GM19240 (cell line): ENCODE measurements around the gene GSTM2.
"Not testable (repeated sequence)": the region's sequence is repeated elsewhere in the genome, so short reads cannot be mapped to it uniquely, and the experiment has no call there.

Experiments
- DNase-seq: peaks from one replicate; pipeline ENCODE4 v3.0.0; 2011; ENCODE audit warnings: low spot score; ENCODE audit not compliant: insufficient read length

GSTM2 gene

DNA sequence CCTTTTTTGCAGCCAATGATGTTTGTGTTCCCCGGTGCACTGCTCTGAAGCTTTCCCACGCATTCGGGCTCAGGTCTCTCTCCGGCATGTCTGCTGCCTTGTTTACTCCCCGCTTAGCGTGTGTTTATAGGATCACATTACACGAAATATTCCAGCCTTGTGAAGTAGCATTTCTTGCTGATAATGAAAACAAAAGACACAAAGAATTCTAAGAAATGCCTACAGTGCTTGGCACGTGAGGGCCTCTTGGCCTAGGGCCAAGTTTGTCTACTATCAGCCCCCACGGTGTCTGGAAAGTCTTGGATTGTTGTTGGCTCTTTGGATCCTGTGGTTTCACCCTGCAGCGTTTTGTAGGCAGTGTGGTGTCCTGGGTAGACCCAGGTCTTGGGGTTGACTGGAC, 23.2 kb upstream of the GSTM2 start:
- no peak for DNase-seq

DNA sequence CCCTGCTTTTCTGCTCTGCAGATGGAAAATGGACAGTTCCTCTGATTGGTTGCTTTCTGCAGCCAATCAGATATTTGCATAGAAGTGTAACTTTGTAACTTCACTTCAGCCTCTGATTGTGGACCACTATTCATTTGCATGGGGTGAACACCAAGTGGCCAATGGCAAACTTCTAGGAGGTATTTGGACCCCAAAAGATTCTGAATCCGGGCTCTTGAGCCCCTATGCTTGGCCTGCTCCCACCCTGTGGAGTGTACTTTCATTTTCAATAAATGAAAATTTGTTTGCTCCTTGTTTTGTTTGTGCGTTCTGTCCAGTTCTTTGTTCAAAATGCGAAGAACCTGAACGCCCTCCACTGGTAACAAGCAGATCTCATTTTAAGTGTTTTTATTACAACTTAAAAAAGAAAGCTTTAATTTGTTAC, 18.4 kb upstream of the GSTM2 start:
- no peak for DNase-seq

DNA sequence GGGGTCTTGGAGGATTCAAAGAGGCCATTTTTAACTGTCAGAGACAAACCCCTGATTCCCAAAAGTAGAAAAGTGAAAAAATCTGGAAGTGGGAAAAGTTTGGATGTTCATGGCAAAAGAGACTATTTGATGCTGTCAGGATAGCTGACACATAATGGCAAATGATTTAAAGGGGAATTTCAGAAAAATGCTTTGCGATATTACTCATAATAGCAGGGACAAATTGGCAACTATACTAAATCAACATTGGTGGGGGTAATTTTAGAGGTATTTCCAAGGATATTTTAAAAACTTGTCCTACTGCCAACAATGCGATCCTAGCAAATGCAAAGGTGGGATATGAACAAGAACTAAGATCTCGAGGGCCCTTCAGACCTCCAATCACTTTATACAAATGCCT, 17.2 kb upstream of the GSTM2 start:
- DNase-seq: no peak

DNA sequence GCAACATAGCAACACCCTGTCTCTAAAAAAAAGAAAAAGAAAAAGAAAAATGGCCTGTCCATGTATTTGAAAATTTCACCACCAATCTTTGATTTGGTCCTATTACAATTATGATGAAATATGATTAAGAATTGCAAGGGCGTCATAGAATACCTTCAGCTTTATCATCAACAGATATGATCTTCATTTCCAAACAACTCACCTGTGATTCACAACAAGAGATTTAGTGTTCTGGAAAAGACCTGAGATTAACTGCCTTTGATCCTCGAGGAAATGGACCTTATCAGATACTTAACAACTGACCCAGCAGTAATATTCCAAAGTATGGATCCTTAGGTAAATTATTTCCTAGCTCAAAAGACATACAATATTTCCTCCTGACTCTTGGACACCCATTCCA, 15.5 kb upstream of the GSTM2 start:
- DNase-seq: no peak

DNA sequence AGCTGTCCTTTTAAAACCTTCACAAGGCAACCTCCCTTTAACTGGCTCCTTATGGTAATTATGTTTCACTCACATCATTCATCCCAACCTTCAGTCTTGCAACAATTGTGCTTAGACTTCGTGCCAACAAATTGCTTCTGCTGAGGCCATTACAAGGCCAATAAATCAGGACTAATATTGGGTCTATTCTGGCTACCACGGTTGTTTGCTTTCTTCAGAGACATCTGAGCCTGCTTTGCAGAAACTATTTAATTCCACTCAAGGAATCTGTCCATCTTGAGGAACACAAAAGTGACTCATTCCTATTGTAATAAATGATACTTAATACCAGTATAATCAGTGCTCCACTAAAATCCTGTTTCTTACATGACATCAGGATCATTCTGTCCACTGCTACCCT, 14.6 kb upstream of the GSTM2 start:
- DNase-seq: no peak

DNA sequence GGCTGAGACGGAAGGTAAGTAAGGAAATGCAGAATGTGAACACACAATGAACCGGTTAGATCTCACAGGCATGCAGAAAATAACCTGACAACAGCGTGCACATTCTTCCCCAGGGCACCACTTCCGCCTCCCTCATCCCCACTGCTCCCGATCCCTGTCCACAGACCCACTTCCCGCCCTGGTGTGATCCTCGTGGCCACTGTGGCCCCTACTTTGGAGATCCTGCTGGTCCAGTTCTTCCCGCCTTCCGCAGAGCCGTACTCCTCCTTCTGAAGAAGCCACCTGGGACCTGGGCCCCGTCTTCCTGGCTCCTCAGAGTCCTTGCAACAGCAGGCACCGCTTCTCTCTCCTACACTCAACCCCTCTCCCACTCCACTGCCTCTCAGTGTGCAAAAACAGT, 13.3 kb upstream of the GSTM2 start:
- DNase-seq: no peak

DNA sequence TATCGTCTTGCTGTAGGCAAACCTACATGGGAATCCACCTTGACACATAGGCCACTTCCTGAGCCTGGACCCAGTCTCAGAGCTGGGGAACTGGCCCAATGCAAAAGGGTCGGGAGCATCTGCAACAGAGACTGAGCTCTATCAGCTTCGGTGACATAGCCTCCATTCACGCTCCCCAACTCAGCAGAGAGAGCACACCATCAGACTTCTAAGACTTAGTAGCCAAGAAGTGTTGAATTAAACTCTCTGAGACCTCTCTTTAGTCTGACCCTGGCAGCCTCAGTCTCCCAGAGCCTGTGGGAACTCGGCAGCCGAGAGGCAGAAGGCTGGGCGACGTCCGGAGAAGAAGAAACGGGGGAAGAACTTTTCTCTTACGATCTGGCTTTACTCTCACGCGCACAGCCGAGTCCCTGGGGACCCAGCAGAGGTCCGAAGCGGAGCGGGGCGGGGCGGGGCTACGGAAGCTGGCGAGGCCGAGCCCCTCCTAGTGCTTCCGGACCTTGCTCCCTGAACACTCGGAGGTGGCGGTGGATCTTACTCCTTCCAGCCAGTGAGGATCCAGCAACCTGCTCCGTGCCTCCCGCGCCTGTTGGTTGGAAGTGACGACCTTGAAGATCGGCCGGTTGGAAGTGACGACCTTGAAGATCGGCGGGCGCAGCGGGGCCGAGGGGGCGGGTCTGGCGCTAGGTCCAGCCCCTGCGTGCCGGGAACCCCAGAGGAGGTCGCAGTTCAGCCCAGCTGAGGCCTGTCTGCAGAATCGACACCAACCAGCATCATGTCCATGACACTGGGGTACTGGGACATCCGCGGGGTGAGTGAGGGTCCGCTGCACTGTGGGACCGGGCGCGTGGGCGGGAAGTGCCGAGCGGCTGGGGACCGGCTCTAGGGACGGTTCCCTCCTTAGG, 12.0 kb upstream of the GSTM2 start, which contains the start of gene GSTM4:
Gene GSTM4 (plus strand): TSS at position 485 of the 905 bp plus-strand sequence. CDS start 291 bp downstream, at position 776.
- peak; percentile 75 for DNase-seq

DNA sequence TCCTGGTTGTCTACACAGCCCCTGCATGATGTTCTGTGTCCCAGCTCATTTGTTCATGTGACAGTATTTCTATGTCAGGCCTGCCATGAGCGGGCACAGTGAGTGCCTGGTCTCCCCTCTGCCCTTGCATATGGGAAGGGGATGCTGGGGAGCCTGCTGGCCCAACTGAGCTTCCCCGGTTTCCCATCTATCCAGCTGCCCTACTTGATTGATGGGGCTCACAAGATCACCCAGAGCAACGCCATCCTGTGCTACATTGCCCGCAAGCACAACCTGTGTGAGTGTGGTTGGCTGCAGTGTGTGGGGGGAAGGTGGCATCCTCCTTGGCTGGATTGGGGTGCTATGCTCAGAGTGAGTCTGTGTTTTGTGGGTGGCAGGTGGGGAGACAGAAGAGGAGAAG, 10.5 kb upstream of the GSTM2 start:
- no peak for DNase-seq

DNA sequence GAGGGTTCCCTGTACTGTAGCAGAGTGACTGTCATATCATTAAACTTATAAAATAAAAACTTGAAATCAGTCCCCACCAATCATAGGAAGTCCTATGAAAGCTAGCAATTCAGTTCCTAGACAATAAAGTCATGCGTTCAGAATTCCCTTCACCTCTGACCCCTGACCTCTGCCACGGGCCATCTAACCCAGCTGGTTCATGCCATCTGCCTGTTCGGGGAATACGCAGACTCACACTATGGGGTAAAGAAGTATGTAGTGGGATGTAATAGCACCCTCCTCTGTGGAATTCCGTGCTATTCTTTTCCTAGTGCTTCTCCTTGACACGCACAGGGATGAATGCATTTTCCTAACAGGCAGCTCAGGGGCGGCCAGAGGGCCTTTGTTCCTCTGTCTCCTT, 9.9 kb upstream of the GSTM2 start:
- DNase-seq: no peak

DNA sequence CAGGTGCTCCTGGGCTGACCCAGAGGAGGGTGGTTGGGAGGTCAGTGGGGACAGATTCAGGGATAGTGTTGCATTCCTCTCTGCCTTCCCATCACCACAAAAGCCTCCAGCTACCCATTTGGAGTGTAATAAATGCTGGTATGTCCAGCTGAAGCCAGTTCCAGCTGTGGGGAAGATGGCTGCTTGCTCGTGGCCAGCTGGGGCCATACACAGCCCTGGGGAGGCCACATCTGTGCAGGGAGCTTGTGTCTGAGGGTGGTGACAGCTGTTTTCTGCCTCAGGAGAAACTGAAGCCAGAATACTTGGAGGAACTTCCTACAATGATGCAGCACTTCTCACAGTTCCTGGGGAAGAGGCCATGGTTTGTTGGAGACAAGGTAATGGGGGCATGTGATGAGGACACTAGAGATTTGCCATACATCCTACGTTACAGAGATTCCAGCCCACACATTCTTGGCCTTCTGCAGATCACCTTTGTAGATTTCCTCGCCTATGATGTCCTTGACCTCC, 9.3 kb upstream of the GSTM2 start:
- DNase-seq: no peak

DNA sequence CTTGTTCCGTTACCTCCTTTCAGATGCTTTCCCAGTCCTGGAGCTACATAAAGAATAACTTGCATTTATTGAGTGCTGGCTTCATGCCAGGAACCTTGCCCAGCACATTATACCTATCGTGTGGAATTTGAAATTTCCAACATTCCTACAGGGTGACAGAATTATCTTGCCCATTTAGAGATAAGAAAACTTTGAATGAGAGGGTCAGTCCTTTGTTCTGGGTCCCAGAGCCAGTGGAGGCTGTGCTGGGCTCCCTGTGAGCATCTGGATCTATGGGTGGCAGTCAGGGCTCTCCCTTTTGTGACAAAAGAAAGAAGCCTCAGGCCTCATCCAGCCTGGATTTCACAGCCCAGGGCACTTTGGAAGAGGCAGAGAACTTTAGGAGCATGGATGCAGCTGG, 8.7 kb upstream of the GSTM2 start:
- no peak for DNase-seq

DNA sequence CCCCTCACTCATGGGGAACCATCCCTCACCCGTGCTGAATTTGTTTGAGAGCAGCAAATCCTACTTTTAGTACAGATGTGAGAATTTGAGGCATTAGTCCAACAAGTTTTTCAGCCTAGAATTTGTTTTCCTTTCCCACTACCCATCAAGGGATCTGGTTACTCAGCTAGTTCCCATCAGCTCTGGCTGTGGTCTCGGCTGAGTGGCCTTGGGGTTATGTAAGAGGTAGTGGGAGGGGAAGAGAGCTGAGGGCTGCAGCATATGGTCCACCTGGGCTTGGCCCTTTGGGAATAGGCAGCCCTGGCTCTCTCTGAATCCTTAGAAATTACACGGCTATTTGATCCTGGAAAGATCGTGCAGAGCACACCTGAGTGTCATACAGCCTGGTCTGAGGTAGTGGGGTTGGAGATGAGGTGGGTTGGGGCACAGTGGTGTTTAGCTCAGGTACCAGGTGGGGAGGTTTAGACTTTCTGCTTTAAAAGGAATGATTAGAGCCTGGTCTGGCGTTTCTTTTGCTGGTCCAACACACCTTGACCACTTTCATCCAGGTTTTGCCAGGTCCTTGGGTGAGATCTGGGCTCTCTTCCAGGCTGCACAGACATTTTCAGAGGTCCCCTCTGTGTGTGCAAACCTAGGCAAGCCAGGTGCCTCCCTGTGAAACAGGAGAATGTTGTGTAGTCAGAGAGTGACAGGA, 7.7 kb upstream of the GSTM2 start:
- DNase-seq: no peak

DNA sequence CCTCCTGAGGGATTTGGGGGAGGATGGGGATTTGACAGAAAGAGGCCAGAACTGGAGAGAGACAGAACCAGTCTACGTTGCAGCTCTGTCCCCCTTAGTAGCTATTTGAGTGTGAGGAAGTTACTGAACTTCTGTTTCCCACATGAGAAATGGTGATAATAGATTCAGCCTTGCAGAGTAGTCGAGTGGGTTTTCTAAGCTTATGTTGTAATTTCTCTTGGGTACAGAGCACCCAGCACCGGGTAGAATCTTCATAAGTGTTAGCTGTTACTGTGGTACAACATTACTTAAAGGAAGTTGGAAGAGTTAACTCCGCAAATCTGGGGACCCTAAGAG, 7.2 kb upstream of the GSTM2 start:
- not testable (repeated sequence) for DNase-seq

DNA sequence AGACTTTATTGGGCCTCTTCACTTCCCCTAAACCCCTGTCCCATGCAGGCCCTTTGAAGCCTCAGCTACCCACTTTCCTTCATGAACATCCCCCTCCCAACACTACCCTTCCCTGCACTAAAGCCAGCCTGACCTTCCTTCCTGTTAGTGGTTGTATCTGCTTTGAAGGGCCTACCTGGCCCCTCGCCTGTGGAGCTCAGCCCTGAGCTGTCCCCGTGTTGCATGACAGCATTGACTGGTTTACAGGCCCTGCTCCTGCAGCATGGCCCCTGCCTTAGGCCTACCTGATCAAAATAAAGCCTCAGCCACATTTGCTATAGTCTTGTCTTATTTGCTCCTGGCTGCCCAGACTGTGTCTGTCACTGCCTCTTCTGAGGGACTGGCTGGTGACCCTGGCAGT, 6.5 kb upstream of the GSTM2 start:
- no peak for DNase-seq

DNA sequence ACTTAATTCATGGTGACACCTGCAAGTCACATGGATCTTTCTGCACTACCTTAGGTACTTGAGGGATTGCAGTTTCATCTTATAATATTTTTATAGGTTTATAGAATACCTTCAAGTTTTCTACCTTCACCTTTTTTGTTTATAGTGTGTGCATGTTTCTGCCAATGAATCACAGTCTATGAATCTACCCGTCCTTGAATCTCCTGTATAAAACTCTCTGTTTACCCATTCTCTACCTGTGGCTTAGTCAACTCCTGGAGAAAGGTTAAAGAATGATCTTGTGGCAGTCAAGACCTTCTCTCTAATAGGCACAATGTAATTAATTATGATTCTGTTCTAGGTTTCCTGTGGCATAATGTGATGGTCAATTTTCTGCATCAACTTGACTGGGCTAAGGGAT, 3.2 kb upstream of the GSTM2 start:
- no peak for DNase-seq

DNA sequence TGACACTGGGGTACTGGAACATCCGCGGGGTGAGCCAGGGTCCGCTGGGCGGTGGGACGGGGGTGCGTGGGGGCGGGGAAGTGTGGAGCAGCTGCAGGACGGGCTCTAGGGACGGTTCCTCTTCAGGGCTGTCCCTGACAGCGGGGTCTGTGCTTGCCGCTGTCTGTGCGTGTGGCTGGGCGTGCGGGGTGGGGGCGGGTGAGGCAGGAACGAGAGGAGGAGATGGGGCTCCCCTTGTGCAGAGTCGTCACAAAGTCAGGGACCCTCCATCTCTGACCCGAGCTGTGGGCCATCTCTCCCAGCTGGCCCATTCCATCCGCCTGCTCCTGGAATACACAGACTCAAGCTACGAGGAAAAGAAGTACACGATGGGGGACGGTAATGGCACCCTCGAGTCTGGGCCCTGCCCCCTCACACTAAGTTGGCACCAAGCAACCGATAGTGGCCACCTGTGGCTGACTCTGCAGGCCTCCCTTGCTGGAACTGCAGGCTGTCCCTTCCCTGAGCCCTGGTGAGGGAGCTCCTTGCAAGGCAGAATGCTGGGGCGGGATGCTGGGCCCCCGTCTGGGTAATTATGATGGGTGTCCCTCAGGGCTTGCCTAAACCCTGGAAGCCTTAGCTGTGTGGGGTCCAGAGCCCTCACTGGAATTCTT, 392 bp downstream of the GSTM2 start:
- DNase-seq: no peak

DNA sequence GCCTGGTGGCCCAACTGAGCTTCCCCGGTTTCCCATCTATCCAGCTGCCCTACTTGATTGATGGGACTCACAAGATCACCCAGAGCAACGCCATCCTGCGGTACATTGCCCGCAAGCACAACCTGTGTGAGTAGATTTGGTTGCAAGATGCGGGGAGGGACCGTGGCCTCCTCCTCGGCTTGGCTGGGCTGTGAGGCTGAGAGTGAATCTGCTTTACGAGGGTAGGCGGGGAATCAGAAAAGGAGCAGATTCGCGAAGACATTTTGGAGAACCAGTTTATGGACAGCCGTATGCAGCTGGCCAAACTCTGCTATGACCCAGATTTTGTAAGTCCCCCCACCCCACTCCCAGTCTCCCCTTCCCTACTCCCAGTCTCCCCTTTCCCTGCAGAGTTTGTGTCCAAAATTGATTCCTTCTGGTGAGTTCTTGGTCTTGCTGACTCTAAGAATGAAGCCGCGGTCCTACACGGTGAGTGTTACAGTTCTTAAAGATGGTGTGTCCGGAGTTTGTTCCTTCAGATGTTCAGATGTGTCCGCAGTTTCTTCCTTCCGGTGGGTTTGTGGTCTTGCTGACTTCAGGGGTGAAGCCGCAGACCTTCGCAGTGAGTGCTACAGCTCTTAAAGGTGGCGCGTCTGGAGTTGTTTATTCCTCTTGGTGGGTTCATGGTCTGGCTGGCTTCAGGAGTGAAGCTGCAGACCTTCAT, 1.5 kb downstream of the GSTM2 start:
- DNase-seq: no peak

DNA sequence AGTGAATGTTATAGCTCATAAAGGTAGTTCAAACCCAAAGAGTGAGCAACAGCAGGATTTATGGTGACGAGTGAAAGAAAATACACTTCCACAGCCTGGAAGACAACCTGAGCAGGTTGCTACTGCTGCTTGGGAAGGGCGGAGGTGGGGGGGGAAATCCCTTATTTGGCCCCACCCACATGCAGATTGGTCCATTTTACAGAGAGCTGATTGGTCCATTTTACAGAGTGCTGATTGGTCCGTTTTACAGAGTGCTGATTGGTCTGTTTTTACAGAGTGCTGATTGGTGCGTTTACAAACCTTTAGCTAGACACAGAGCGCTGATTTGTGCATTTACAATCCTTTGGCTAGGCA, 2.1 kb downstream of the GSTM2 start:
- DNase-seq: not testable (repeated sequence)

DNA sequence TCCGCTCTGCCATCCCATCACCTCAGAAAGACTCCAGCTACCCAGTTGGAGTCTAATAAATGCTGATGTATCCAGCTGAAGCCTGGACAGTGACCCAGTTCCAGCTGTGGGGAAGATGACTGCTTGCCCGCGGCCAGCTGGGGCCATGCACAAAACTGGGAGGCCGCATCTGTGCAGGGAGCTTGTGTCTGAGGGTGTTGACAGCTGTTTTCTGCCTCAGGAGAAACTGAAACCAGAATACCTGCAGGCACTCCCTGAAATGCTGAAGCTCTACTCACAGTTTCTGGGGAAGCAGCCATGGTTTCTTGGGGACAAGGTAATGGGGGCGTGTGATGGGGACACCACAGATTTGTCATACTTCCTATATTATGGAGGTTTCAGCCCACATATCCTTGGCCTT, 3.2 kb downstream of the GSTM2 start:
- DNase-seq: no peak

DNA sequence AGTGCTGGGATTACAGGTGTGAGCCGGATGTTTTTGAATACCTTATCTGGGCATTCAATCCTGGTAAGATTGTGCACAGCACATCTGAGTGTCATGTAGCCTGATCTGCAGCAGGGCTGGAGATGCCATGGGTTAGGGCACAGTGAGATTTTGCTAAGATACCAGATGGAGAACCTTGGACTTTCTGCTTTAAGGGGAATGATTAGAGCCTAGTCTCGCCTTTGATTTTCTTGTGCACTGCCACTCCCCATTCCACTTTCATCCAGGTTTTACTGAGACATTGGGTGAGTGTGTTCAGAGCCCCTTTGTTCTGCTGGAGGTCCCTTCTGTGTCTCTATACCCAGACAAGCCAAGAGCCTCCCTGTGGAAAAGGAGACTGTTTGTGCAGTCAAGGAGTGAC, 6.0 kb downstream of the GSTM2 start:
- DNase-seq: not testable (repeated sequence)

DNA sequence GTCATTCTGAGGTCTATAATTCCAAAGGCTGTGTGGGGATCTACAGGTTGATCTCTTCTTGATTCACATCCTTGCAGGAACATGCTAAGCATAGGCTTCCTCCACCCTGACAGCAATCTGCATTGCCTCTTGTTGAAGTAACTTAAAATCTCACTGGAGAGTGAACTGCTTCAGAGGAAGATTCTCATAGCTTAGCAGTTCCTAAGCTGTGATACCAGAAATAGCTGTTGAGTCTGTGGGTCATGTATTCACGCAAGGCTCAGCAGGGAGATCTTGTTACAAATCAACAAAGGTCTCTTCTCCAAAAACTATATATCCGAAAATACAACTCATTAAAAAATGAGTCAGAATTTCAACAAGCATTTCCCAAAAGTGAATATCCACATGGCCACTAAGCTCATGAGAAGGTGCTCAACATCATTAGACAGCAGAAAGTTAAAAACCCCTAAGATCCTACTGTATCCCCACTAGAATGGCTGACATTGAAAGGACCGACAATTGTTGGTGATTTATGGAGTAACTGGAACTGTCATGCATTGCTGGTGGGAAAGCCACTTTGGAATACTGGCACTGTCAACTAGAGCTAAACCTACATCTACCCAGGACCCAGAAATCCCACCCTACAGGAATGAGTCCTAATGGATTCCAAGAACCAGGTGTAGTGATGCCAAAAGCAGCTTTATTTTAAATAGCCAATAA, 9.0 kb downstream of the GSTM2 start:
- DNase-seq: not testable (repeated sequence)
